K562 (cell line): ENCODE results near the gene RGPD4. TPM values are rescaled to one million over a fixed set of nuclear protein-coding genes. Genes with fewer than 3 reads are reported as not detected.

Experiments
- ATAC-seq: fragments of 200-7000 bp; cut with Tn5 transposase; 3 replicates; pipeline ENCODE4 v1.9.1; 2020; ENCODE audit warnings: moderate library complexity
- BruUV-seq: library from RNA; stranded (reverse); fragments of 400-500 nt; replicated peaks from 2 replicates; lab custom pipeline; 2021; lab: Mats Ljungman, UMichigan
- CTCF ChIA-PET: fragments of 300-600 bp; formaldehyde crosslinking; extraction: SDS; loops from one replicate; lab custom pipeline; 2021; ENCODE audit warnings: low intra/inter-chr PET ratio; lab: Yijun Ruan, JAX
- POLR2A ChIA-PET: fragments of 300-600, 350-650 bp; sonication (Branson Sonifier 250); formaldehyde crosslinking; extraction: SDS; loops from one replicate; lab custom pipeline; 2021; ENCODE audit warnings: antibody characterized with exemption, inconsistent platforms; lab: Yijun Ruan, JAX
- DNase-seq, 4 experiments: peaks; one replicate each; pipeline versions ENCODE4 v3.0.0 to v3.0.0-alpha.2; 2011 to 2018; ENCODE audit warnings: low spot score in 3 of 4, mixed read lengths in 3 of 4; ENCODE audit errors: extremely low read depth in 1 of 4
- FAIRE-seq: peaks from 2 replicates; lab custom pipeline; 2011; peaks lifted over from hg19 to GRCh38; lab: Jason Lieb, UNC
- H2AFZ ChIP-seq: 2 replicates; pipeline ENCODE4 v1.6.0; 2011; ENCODE audit warnings: low read depth, low read length, control low read depth, inconsistent platforms
- H3K27ac ChIP-seq: fragments of 200-600 bp; 3 replicates; pipeline ENCODE4 v1.8.0; 2011; ENCODE audit warnings: low read depth, mild to moderate bottlenecking, control low read depth, inconsistent platforms, low read length, moderate library complexity, mixed read lengths; ENCODE audit errors: extremely low read depth
- H3K27me3 ChIP-seq, 2 experiments: fragments of 300-600 bp in 1 of 2; 2 replicates in 1 of 2; 3 replicates in 1 of 2; pipeline versions ENCODE4 v1.6.0 to v1.8.0; 2011; ENCODE audit warnings: inconsistent platforms in 2 of 2, low read length in 2 of 2, mild to moderate bottlenecking in 1 of 2, mixed read lengths in 1 of 2, moderate library complexity in 1 of 2; ENCODE audit not compliant: control insufficient read depth in 2 of 2, insufficient read depth in 2 of 2
- H3K36me3 ChIP-seq: fragments of 300-600 bp; 3 replicates; pipeline ENCODE4 v1.8.0; 2011; ENCODE audit warnings: mild to moderate bottlenecking, low read length, inconsistent platforms; ENCODE audit not compliant: control insufficient read depth, insufficient read depth
- H3K4me1 ChIP-seq, 2 experiments: fragments of 200-600 bp in 1 of 2; replicated peaks in 1 of 2; 2 replicates in 1 of 2; 3 replicates in 1 of 2; pipeline versions ENCODE4 v1.5.1 to v1.8.0; 2011; ENCODE audit warnings: inconsistent platforms in 2 of 2, low read length in 2 of 2, mild to moderate bottlenecking in 1 of 2, mixed read lengths in 1 of 2, moderate library complexity in 1 of 2; ENCODE audit not compliant: control insufficient read depth in 2 of 2, insufficient read depth in 2 of 2
- H3K4me2 ChIP-seq: 2 replicates; pipeline ENCODE4 v1.6.1; 2011; ENCODE audit warnings: low read length, control low read depth, inconsistent platforms, mixed read lengths; ENCODE audit not compliant: insufficient read depth
- H3K4me3 ChIP-seq: fragments of 200-600 bp; sonication (generic), shearing (Covaris generic); 2 replicates; pipeline ENCODE4 v1.5.1; 2016; ENCODE audit warnings: control low read depth, inconsistent platforms
- H3K79me2 ChIP-seq: fragments of 200-600 bp; 3 replicates; pipeline ENCODE4 v1.8.0; 2011; ENCODE audit warnings: low read length, inconsistent platforms; ENCODE audit not compliant: control insufficient read depth, insufficient read depth
- H3K9ac ChIP-seq, 2 experiments: 2 replicates each; pipeline versions ENCODE4 v1.6.0 to v1.6.1; 2011; ENCODE audit warnings: low read depth in 2 of 2, low read length in 2 of 2, control low read depth in 1 of 2, inconsistent platforms in 1 of 2, mild to moderate bottlenecking in 1 of 2, mixed read lengths in 1 of 2; ENCODE audit not compliant: insufficient read depth in 1 of 2
- H3K9me1 ChIP-seq: one replicate; pipeline ENCODE4 v1.6.0; 2011; ENCODE audit warnings: inconsistent platforms, mild to moderate bottlenecking, low read length, moderate library complexity; ENCODE audit not compliant: control insufficient read depth, insufficient read depth
- H3K9me3 ChIP-seq: replicated peaks from 2 replicates; pipeline ENCODE4 v1.5.1; 2011; ENCODE audit warnings: low read depth, low read length, inconsistent platforms; ENCODE audit not compliant: control insufficient read depth, insufficient read depth
- H4K20me1 ChIP-seq: replicated peaks from 2 replicates; pipeline ENCODE4 v1.6.1; 2011; ENCODE audit warnings: low read length, inconsistent platforms, mixed read lengths; ENCODE audit not compliant: control insufficient read depth, insufficient read depth
- HDAC6 ChIP-seq: IDR thresholded peaks from 2 replicates; pipeline ENCODE4 v1.6.1; 2012; ENCODE audit warnings: low read depth, mild to moderate bottlenecking, control low read depth, inconsistent platforms, low read length, moderate library complexity
- HMGXB4 ChIP-seq: sonication (generic); formaldehyde crosslinking; IDR thresholded peaks from 2 replicates; pipeline ENCODE4 v1.8.1; 2023; ENCODE audit warnings: mild to moderate bottlenecking, missing genetic modification reagents
- LEF1 ChIP-seq: fragments of 450-650 bp; IDR thresholded peaks from 2 replicates; pipeline ENCODE4 v1.6.1; 2016; ENCODE audit warnings: mild to moderate bottlenecking
- SRSF3 ChIP-seq: fragments of 200-400 bp; formaldehyde crosslinking; IDR thresholded peaks from 2 replicates; pipeline ENCODE4 v1.6.1; 2016; ENCODE audit warnings: mild to moderate bottlenecking, low read length, moderate library complexity; ENCODE audit not compliant: insufficient read depth
- ZNF511 ChIP-seq: sonication (generic); formaldehyde crosslinking; IDR thresholded peaks from 2 replicates; pipeline ENCODE4 v1.8.0; 2022; ENCODE audit warnings: mild to moderate bottlenecking, missing genetic modification reagents
- WGBS: fragments of 100-300 bp; shearing (Covaris generic); methylation state at CpG from one replicate; pipeline ENCODE4 v1.1.6; 2016; ENCODE audit warnings: low coverage, mixed read lengths; ENCODE audit not compliant: insufficient coverage; ENCODE audit errors: missing lambda C conversion rate; 5-methylcytosine and 5-hydroxymethylcytosine counted together
- in situ Hi-C: fragments of 300-500 bp; cut with MboI; formaldehyde crosslinking; loops from 4 replicates; pipeline ENCODE4 v1.15.0; 2018; ENCODE audit warnings: inconsistent platforms, mixed read lengths
- intact Hi-C: fragments of 100-400 bp; cut with micrococcal nuclease; formaldehyde crosslinking; loops from 2 replicates; pipeline ENCODE4 v1.14.2; 2022
- polyA plus RNA-seq, 8 experiments: library from polyadenylated mRNA; depleted of rRNA in 4 of 8; stranded (reverse) in 5 of 8; unstranded in 3 of 8; fragments of >200 nt; fragmentation: Nextera tagmentation in 2 of 8; fragmentation: Illumina TruSeq in 1 of 8; extraction: Ambion mirVana in 2 of 8; extraction: Trizol in 1 of 8; gene quantifications; 2 replicates each; pipeline versions ENCODE4 v1.2.1 to v1.2.3, GENCODE V29; 2011 to 2014; ENCODE audit warnings: inconsistent platforms in 1 of 8, missing spikeins in 1 of 8
- total RNA-seq, 7 experiments: library from RNA; depleted of rRNA in 6 of 7; stranded (reverse); fragments of >200 nt in 6 of 7; fragmentation: Illumina TruSeq in 2 of 7; extraction: Trizol in 2 of 7; gene quantifications; 2 replicates each; pipeline versions ENCODE4 v1.2.1 to v1.2.3, GENCODE V29; 2011 to 2021; ENCODE audit warnings: low replicate concordance in 1 of 7

The RGPD4 gene
- total and polyA plus RNA-seq, 9 of the 15 experiments (the other 6 are each of a cell fraction or from before 2014, with no cell fraction given): 0.04 TPM; not detected in 8

- no peaks in the 10 kb centered on the region for H3K9me1 ChIP-seq
- intact Hi-C loops: loop anchor here (10.0 kb wide), 1 partner anchor 235 kb away; no protein-coding TSS in a partner anchor
- FAIRE-seq: no peak
Measured at GRCh38 chr2:107809835-107810234, 16.9 kb upstream of the RGPD4 start.

More at GRCh38 chr2:107809835-107810234, 16.9 kb upstream of the RGPD4 start:
- Histone ChIP-seq H3K9me3 (no peaks in the 10 kb centered on the region), H2AFZ (no peak overlapping the region), H3K4me2 (no peak overlapping the region), H4K20me1 (no peaks in the 10 kb centered on the region), H3K36me3 (no peaks in the 10 kb centered on the region), H3K27me3 (peaks cover 2 to 22% of the 10 kb centered on the region in 2 experiments; a peak in 2 of 5 replicates), H3K79me2 (no peaks in the 10 kb centered on the region), H3K27ac (no peak overlapping the region), H3K4me3 (no peak overlapping the region), H3K4me1 (no peaks in the 10 kb centered on the region), H3K9ac (no peak overlapping the region)
- ChIA-PET POLR2A (no interaction called here), CTCF (no interaction called here)
- BruUV-seq: no TSS peak
- in situ Hi-C loops: loop anchor here (25.0 kb wide), 2 partner anchors 127 to 223 kb away; no protein-coding TSS in a partner anchor
- TF ChIP-seq HMGXB4 (CRISPR knock-in tag): no peak
- TF ChIP-seq ZNF511 (CRISPR knock-in tag): no peak
- TF ChIP-seq HDAC6: no peak
- no peak for TF ChIP-seq LEF1
- TF ChIP-seq SRSF3: no peak
- no peak for ATAC-seq
- no peak for DNase-seq
- 0% methylated on average over 3 of the region's 3 CpGs for WGBS
